GM18502 (cell line): Measurements from ENCODE around the gene TFCP2.

Experiments
- ATAC-seq: cut with Tn5 transposase; IDR thresholded peaks from one replicate; pipeline ENCODE4 v1.9.1; 2021; ENCODE audit warnings: mild to moderate bottlenecking; ENCODE audit not compliant: unreplicated experiment, poor library complexity

The TFCP2 gene

DNA sequence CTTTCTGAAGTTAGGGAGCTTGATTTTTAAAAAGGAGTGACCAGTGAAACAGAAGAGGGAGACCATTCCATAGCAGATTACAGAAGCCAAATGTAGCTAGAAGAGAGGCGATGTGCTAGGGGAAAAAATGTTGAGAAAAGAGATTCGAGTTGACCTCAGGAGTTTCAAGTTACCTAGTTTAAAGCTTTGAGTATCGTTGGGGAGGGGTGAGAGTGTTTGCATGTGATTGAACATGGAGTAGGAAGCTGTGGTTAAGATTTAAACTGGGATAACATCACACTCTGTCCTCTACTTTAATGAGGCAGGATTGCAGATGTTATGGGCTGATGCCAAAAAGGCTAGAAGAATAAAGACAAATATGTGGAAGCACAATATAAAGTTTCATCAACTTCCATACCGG, 121.1 kb downstream of the TFCP2 start:
- ATAC-seq: no peak

DNA sequence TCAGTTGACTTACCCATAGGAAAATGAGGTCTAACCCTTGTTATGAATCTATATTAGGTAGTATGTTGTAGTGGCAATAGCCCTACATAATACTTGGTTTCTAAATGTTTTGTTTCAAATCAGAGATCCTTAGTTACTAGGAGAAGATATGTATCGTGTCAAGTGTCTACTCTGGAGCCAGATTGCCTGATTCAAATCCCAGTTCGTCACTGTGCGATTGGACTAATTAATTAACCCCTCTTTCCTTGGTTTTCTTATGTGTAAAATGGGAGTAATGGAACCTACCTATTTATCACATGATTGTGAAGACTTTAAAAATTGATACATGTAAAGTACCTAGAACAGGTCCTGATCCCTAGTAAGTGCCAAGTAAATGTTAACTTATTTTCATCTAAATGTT, 123.4 kb downstream of the TFCP2 start:
- ATAC-seq: no peak

DNA sequence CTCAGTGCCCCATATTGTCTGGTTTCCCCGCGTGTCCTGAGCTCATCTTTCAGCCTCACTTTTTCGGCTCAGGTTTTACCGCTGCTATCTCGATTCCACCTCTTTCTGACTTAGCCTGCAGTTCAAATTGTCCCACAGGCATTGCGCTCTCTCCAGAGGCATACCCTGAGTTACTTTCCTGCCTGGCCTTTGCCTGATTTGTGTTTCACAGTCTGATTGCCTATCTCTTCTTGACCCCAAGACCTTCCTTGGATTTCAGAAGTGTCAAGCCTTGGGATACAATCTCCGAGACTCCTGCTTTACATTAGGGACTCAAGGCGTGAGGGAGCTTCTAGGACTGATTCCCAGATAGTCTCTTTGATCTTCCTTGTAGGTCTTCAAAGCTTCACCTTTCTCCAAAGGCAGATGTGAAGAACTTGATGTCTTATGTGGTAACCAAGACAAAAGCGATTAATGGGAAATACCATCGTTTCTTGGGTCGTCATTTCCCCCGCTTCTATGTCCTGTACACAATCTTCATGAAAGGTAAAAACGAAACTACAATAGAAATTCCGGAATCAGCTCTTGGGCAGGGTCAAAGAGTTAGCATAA, 124.2 kb downstream of the TFCP2 start:
- ATAC-seq: peak; percentile 4

DNA sequence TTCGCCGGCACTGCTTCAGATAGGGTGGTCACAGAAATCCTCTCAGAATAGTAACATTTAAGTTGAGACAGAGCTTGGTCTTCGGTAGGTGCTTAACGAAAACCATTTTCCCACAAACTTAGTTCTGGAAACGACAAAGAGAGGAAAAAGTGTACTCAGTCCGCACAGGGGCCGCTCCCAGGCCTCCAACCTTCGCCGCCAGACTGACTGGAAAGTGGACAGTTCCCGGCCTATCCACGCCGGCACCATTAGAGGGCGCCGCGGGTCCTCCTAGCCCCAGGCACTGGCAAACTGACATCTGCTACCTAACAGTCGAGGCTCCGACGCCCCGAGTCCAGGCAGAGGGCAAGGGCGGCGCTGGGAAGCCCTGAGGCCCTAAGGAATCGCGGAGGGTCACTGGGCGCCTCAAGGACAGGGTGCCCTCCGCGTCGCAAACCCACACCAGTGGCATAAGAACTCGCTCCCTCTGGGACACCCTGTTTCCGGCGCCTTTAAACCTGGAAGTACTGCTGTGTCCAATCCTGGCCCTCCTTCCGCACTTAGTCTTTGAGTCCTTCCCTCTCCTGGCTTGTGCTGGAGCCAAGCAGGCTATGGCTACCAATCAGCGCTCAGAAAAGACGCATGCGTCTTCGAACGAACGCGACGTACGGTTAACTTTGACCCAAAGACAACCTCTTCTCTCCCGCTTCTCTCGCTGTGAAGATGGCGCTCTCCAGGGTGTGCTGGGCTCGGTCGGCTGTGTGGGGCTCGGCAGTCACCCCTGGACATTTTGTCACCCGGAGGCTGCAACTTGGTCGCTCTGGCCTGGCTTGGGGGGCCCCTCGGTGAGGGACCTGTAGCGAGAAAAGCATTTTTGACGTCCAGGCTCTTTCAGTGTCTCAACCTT, 125.0 kb downstream of the TFCP2 start, which contains the start of gene LETMD1:
Gene LETMD1, plus strand, starts transcription at position 673 of the 886 bp plus-strand sequence. Its CDS starts 30 bp downstream, at position 703.
- peak; percentile 95 for ATAC-seq
